Middle frontal gyrus (tissue), 1 donor: ENCODE results near the gene CSAD.

ENCODE experiments used
- DNase-seq: peaks from one replicate; pipeline ENCODE4 v3.0.0-alpha.2; 2015; ENCODE audit warnings: low spot score; ENCODE audit errors: extremely low spot score

Gene CSAD

GRCh38 chr12:53200107-53200457 lies 19.4 kb upstream of the CSAD start:
- DNase-seq = no peak

- no peak for DNase-seq
These were observed 19.0 kb upstream of the CSAD start for GRCh38 chr12:53199700-53200099.

- DNase-seq = no peak
These were observed 17.9 kb upstream of the CSAD start for GRCh38 chr12:53198486-53199110.

- no peak for DNase-seq
These were observed 16.4 kb upstream of the CSAD start for GRCh38 chr12:53197011-53197640.

GRCh38 chr12:53196486-53196885 lies 15.8 kb upstream of the CSAD start:
- DNase-seq = no peak

- no peak for DNase-seq
These were observed 15.0 kb upstream of the CSAD start for GRCh38 chr12:53195516-53196420.

- no peak for DNase-seq
These were observed 14.2 kb upstream of the CSAD start for GRCh38 chr12:53194973-53195372.

GRCh38 chr12:53193985-53194716 lies 13.4 kb upstream of the CSAD start:
- no peak for DNase-seq

GRCh38 chr12:53193040-53193439 lies 12.3 kb upstream of the CSAD start:
- DNase-seq = no peak

GRCh38 chr12:53192531-53193021 lies 11.9 kb upstream of the CSAD start:
- DNase-seq = no peak

GRCh38 chr12:53191885-53192530 lies 11.3 kb upstream of the CSAD start:
- DNase-seq = no peak

- no peak for DNase-seq
These were observed 10.6 kb upstream of the CSAD start for GRCh38 chr12:53191096-53191884.

- DNase-seq = no peak
These were observed 9.5 kb upstream of the CSAD start for GRCh38 chr12:53190108-53190729.

- no peak for DNase-seq
These were observed 6.6 kb upstream of the CSAD start for GRCh38 chr12:53187145-53187899.

- no peak for DNase-seq
These were observed 6.0 kb upstream of the CSAD start for GRCh38 chr12:53186745-53187144.

- DNase-seq = no peak
These were observed 4.9 kb upstream of the CSAD start for GRCh38 chr12:53185582-53186153.

GRCh38 chr12:53184828-53185227 lies 4.1 kb upstream of the CSAD start:
- no peak for DNase-seq

- DNase-seq = no peak
These were observed 2.2 kb upstream of the CSAD start for GRCh38 chr12:53182903-53183302.

GRCh38 chr12:53181935-53182334 lies 1.2 kb upstream of the CSAD start:
- no peak for DNase-seq
